OCI-LY1 (cell line): ENCODE data around the gene GCSH.

Experiments used
- H2AFZ ChIP-seq: fragments of 200-600 bp; sonication (generic), shearing (Covaris generic); 2 replicates; pipeline ENCODE4 v1.6.0; 2014; ENCODE audit warnings: antibody characterized with exemption, mild to moderate bottlenecking, low read length
- H3F3A ChIP-seq: fragments of 200-600 bp; sonication (generic), shearing (Covaris generic); 2 replicates; pipeline ENCODE4 v1.6.0; 2014; ENCODE audit warnings: mild to moderate bottlenecking, antibody characterized with exemption, low read length, moderate library complexity; ENCODE audit not compliant: insufficient read depth
- H3K27ac ChIP-seq: fragments of 200-600 bp; sonication (generic); 2 replicates; pipeline ENCODE4 v1.5.1; 2014; ENCODE audit warnings: low read length, mixed run types, mild to moderate bottlenecking, low read depth; ENCODE audit not compliant: poor library complexity, severe bottlenecking
- H3K27me3 ChIP-seq: fragments of 200-600 bp; sonication (generic); 2 replicates; pipeline ENCODE4 v1.6.0; 2014; ENCODE audit warnings: antibody characterized with exemption, mild to moderate bottlenecking, low read length, moderate library complexity; ENCODE audit not compliant: insufficient read depth
- H3K36me3 ChIP-seq: fragments of 200-600 bp; sonication (generic); 2 replicates; pipeline ENCODE4 v1.6.1; 2014; ENCODE audit warnings: mild to moderate bottlenecking, antibody characterized with exemption, low read length, moderate library complexity, mixed read lengths; ENCODE audit not compliant: insufficient read depth
- H3K4me1 ChIP-seq: fragments of 200-600 bp; sonication (generic); 2 replicates; pipeline ENCODE4 v1.5.1; 2014; ENCODE audit warnings: mild to moderate bottlenecking, low read length, moderate library complexity; ENCODE audit not compliant: insufficient read depth, severe bottlenecking
- H3K4me2 ChIP-seq: fragments of 200-600 bp; sonication (generic), shearing (Covaris generic); 2 replicates; pipeline ENCODE4 v1.6.1; 2014; ENCODE audit warnings: low read length
- H3K4me3 ChIP-seq: fragments of 200-600 bp; sonication (generic); 2 replicates; pipeline ENCODE4 v1.5.1; 2014; ENCODE audit warnings: low read length, low read depth, mild to moderate bottlenecking, mixed read lengths; ENCODE audit not compliant: poor library complexity, severe bottlenecking
- H3K79me2 ChIP-seq: fragments of 200-600 bp; shearing (Covaris generic); 2 replicates; pipeline ENCODE4 v1.6.1; 2016; ENCODE audit warnings: mixed run types, low read length, mixed read lengths; ENCODE audit not compliant: insufficient read depth
- H3K9ac ChIP-seq: fragments of 200-600 bp; sonication (generic), shearing (Covaris generic); 2 replicates; pipeline ENCODE4 v1.6.1; 2014; ENCODE audit warnings: mild to moderate bottlenecking, low read length, mixed read lengths
- H3K9me2 ChIP-seq: fragments of 200-600 bp; sonication (generic), shearing (Covaris generic); 2 replicates; pipeline ENCODE4 v1.6.1; 2014; ENCODE audit warnings: low read depth, mild to moderate bottlenecking, low read length, mixed read lengths
- H3K9me3 ChIP-seq: fragments of 200-600 bp; shearing (Covaris generic); 2 replicates; pipeline ENCODE4 v1.6.1; 2014; ENCODE audit warnings: low read length, mixed read lengths
- H4K20me1 ChIP-seq: fragments of 200-600 bp; sonication (generic), shearing (Covaris generic); 2 replicates; pipeline ENCODE4 v1.6.0; 2016; ENCODE audit warnings: mild to moderate bottlenecking, low read length; ENCODE audit not compliant: insufficient read depth
- CTCF ChIP-seq: fragments of 200-600 bp; sonication (generic), shearing (Covaris generic); IDR thresholded peaks from 2 replicates; pipeline ENCODE4 v1.5.1; 2017; ENCODE audit warnings: mild to moderate bottlenecking, antibody characterized with exemption, low read length, moderate library complexity, mixed read lengths
- EZH2 ChIP-seq: fragments of 200-600 bp; sonication (generic), shearing (Covaris generic); IDR thresholded peaks from 2 replicates; pipeline ENCODE4 v1.8.0; 2017; ENCODE audit warnings: borderline replicate concordance, mixed run types, mild to moderate bottlenecking, antibody characterized with exemption, low read length, moderate library complexity, mixed read lengths

Gene GCSH

GRCh38 chr16:81099958-81100357 lies 3.8 kb upstream of the GCSH start:
- H3K9me2 ChIP-seq: no peaks in the 10 kb centered on the region
- no peak overlapping the region for H2AFZ ChIP-seq
- H3K9me3 ChIP-seq: 0 out of 2 replicates have a peak, but pooled peaks cover 2% of the 10 kb centered on the region
- no peaks in the 10 kb centered on the region for H3K36me3 ChIP-seq
- H3K79me2 ChIP-seq: 0 out of 2 replicates have a peak, but pooled peaks cover 3% of the 10 kb centered on the region
- H3K27me3 ChIP-seq: no peaks in the 10 kb centered on the region
- H3K27ac ChIP-seq: no peak overlapping the region
- no peaks in the 10 kb centered on the region for H4K20me1 ChIP-seq
- no peak overlapping the region for H3K9ac ChIP-seq
- peaks cover 10% of the 10 kb centered on the region for H3K4me1 ChIP-seq
- no peak for TF ChIP-seq EZH2
- H3K4me3 ChIP-seq: no peak overlapping the region
- no peak overlapping the region for H3K4me2 ChIP-seq
- H3F3A ChIP-seq: no peaks in the 10 kb centered on the region

GRCh38 chr16:81097230-81097629 lies 1.0 kb upstream of the GCSH start:
- Histone ChIP-seq H3F3A (no peaks in the 10 kb centered on the region), H4K20me1 (no peaks in the 10 kb centered on the region), H3K4me2 (peak overlapping the region; percentile 60; the same call in 1 of the 2 replicates), H3K4me1 (peaks cover 31% of the 10 kb centered on the region), H2AFZ (0 out of 2 replicates have a peak overlapping the region, but pooled peaks have one; percentile 2), H3K9me3 (0 out of 2 replicates have a peak, but pooled peaks cover 2% of the 10 kb centered on the region), H3K27me3 (no peaks in the 10 kb centered on the region), H3K9ac (no peak overlapping the region), H3K79me2 (peaks cover 15% of the 10 kb centered on the region; the same call in 1 of the 2 replicates), H3K36me3 (no peaks in the 10 kb centered on the region), H3K9me2 (no peaks in the 10 kb centered on the region), H3K27ac (no peak overlapping the region), H3K4me3 (peak overlapping the region; percentile 48)
- TF ChIP-seq EZH2 (no peak), CTCF (no peak)

GRCh38 chr16:81096715-81097208 lies 567 bp upstream of the GCSH start:
- Histone ChIP-seq H3K79me2 (peaks cover 15% of the 10 kb centered on the region; the same call in 1 of the 2 replicates), H3K9me3 (0 out of 2 replicates have a peak, but pooled peaks cover 2% of the 10 kb centered on the region), H3K36me3 (no peaks in the 10 kb centered on the region), H3K9me2 (no peaks in the 10 kb centered on the region), H3K4me2 (peak overlapping the region; percentile 60), H3K27ac (peak overlapping the region; percentile 3), H4K20me1 (no peaks in the 10 kb centered on the region), H3K4me1 (peaks cover 36% of the 10 kb centered on the region), H3K27me3 (no peaks in the 10 kb centered on the region), H3F3A (no peaks in the 10 kb centered on the region), H2AFZ (peak overlapping the region; percentile 2; the same call in 1 of the 2 replicates), H3K4me3 (peak overlapping the region; percentile 48), H3K9ac (peak overlapping the region; percentile 6; the same call in 1 of the 2 replicates)
- TF ChIP-seq EZH2 (no peak), CTCF (no peak)

GRCh38 chr16:81095653-81095952 lies 592 bp downstream of the GCSH start:
- H3K79me2 ChIP-seq: peaks cover 23% of the 10 kb centered on the region
- H3K36me3 ChIP-seq: peaks cover 3% of the 10 kb centered on the region
- no peaks in the 10 kb centered on the region for H3K9me2 ChIP-seq
- H4K20me1 ChIP-seq: no peaks in the 10 kb centered on the region
- no peaks in the 10 kb centered on the region for H3K27me3 ChIP-seq
- H3K4me2 ChIP-seq: peak overlapping the region; percentile 70
- TF ChIP-seq CTCF (no peak), EZH2 (no peak)
- no peaks in the 10 kb centered on the region for H3F3A ChIP-seq
- H3K27ac ChIP-seq: no peak overlapping the region
- H3K4me3 ChIP-seq: peak overlapping the region; percentile 88
- H3K9ac ChIP-seq: peak overlapping the region; percentile 89
- no peak overlapping the region for H2AFZ ChIP-seq
- peaks cover 37% of the 10 kb centered on the region for H3K4me1 ChIP-seq
- 0 out of 2 replicates have a peak, but pooled peaks cover 2% of the 10 kb centered on the region for H3K9me3 ChIP-seq
